Heart left ventricle (tissue), 16 donors: ENCODE data around the gene DIP2C. TPM values are rescaled to one million over a fixed set of nuclear protein-coding genes. Genes with fewer than 3 reads are reported as not detected.

Experiments
- ATAC-seq, 4 donors: fragments of 200-7000 bp; cut with Tn5 transposase; one replicate each; pipeline ENCODE4 v1.9.1; 2020 to 2022; ENCODE audit warnings: moderate library complexity in 4 of 4, mild to moderate bottlenecking in 3 of 4, moderate number of reproducible peaks in 1 of 4
- DNase-seq, 5 donors: peaks; one replicate each; pipeline ENCODE4 v3.0.0-alpha.2; 2020
- H3K27ac ChIP-seq, 12 donors: fragments of 200-600 bp; sonication (generic) in 4 of 12; one replicate each; pipeline versions ENCODE4 v1.5.0 to v1.8.0; 2016 to 2022; ENCODE audit warnings: mild to moderate bottlenecking in 2 of 12
- H3K27me3 ChIP-seq, 9 donors: fragments of 200-600 bp; sonication (generic) in 2 of 9; one replicate each; pipeline versions ENCODE4 v1.5.1 to v1.8.0; 2016 to 2022; ENCODE audit warnings: mild to moderate bottlenecking in 3 of 9
- H3K36me3 ChIP-seq, 9 donors: fragments of 200-600 bp; sonication (generic) in 2 of 9; one replicate each; pipeline versions ENCODE4 v1.5.0 to v1.8.0; 2018 to 2022; ENCODE audit warnings: mild to moderate bottlenecking in 2 of 9
- H3K4me1 ChIP-seq, 12 donors: fragments of 200-600 bp; sonication (generic) in 4 of 12; one replicate each; pipeline versions ENCODE4 v1.5.0 to v1.8.0; 2016 to 2022; ENCODE audit warnings: mild to moderate bottlenecking in 3 of 12
- H3K4me3 ChIP-seq, 12 donors: fragments of 200-600 bp; sonication (generic) in 4 of 12; one replicate each; pipeline versions ENCODE4 v1.5.0 to v1.8.0; 2017 to 2022; ENCODE audit warnings: mild to moderate bottlenecking in 9 of 12, moderate library complexity in 4 of 12
- H3K9me3 ChIP-seq, 12 donors: fragments of 200-600 bp; sonication (generic) in 4 of 12; one replicate each; pipeline versions ENCODE4 v1.5.0 to v1.8.0; 2016 to 2022; ENCODE audit warnings: mild to moderate bottlenecking in 1 of 12
- CTCF ChIP-seq, 12 donors: fragments of 200-600 bp; sonication (generic) in 4 of 12; IDR thresholded peaks; one replicate each; pipeline versions ENCODE4 v1.5.0 to v1.8.0; 2018 to 2022; ENCODE audit warnings: antibody characterized with exemption in 12 of 12, mild to moderate bottlenecking in 5 of 12
- POLR2A ChIP-seq, 2 donors: fragments of 450-650 bp; IDR thresholded peaks; one replicate each; pipeline ENCODE4 v1.6.1; 2017; ENCODE audit warnings: antibody characterized with exemption in 2 of 2, mild to moderate bottlenecking in 2 of 2, moderate library complexity in 2 of 2
- WGBS, 4 donors: extraction: QIAGEN DNeasy Blood & Tissue Kit in 2 of 4; methylation state at CpG; one replicate each; pipeline versions ENCODE4 v1.1.5 to v1.1.7; 2013 to 2018; 5-methylcytosine and 5-hydroxymethylcytosine counted together
- intact Hi-C, 10 donors: fragments of 100-400 bp; cut with DNase I; formaldehyde crosslinking; loops; one replicate each; pipeline versions ENCODE4 v1.11.1 to v1.14.2; 2022
- polyA plus RNA-seq, 2 donors: library from polyadenylated mRNA; stranded (reverse); fragments of 200-250 nt; gene quantifications; one replicate each; pipeline ENCODE4 v1.2.3, GENCODE V29; 2013
- total RNA-seq, 9 donors: library from RNA; depleted of rRNA in 2 of 9; stranded (reverse); fragments of >200 nt in 2 of 9; fragmentation: NEBNext Ultra II Directional in 3 of 9; extraction: Animal tissue kit (Norgen Biotek cat#: 25700) in 3 of 9; gene quantifications; one replicate each; pipeline versions ENCODE4 v1.1.0 to v1.2.4, GENCODE V29; 2016 to 2023
- donor health status: ischemic (EF 13 %, LVEDD 7.1; RV severe dilation, severe dysfunction).
- donor health status: healthy with polysubstance abuse.
- donor health status: DM: no; HTN: yes; CAD: no.
- donor health status: DM: no; HTN: no; CAD: no.
- donor health status: ischemic (EF 25% LVEDD 6.9; RV normal size, moderate dysfunction).
- donor health status: ischemic (EF 25% LVEDD 5.7; RV mildly dilated, moderate dysfunction).
- donor health status: healthy.
- donor health status: DM: yes; HTN: yes; CAD: no.
- donor health status: ischemic (EF 35%, LVEDD 5.7; RV mildly dilated, moderate dysfunction).
- donor health status: nonischemic (EF 11% LVEDD 7.7; RV severe dilation, severe dysfunction).
- donor health status: DM: yes; HTN: yes; CAD: no.
- donor health status: PGD.
- donor health status: ischemic (EF 29% LVEDD 5.4; RV normal size, mild dysfunction).
- donor health status: nonischemic (EF 23%, LVEDD 6.1; RV moderate dilation, normal function).

DIP2C gene
- total and polyA plus RNA-seq, 11 donors: 7.4 to 43.1 (median 28.5) TPM

DNA sequence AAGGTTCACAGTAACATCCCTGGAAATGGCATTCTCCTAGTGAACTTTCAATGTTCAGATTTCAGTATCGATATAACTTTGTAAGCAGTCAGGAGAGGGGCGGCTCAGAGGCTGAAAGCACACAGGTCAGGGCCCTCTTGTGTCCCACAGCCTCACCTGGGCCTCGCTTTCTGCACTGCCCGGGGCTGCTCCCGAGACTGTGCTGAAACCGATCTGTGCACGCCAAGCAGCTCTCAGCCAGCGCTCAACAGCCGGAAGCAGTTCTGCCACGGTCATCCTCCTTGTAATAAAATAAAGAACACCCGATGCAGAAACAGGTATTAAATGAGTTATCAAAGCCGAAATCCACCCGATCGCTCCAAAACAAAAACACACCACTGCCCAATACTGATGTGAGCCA lies 106.0 kb downstream of the DIP2C start:
- no peaks in the 10 kb centered on the region for H3K27me3 ChIP-seq
- TF ChIP-seq POLR2A (IDR thresholded peaks at IDR 0.05): no peak
- TF ChIP-seq CTCF (IDR thresholded peaks at IDR 0.05): no peak
- ATAC-seq (no peak), DNase-seq (no peak)
- WGBS, 4 donors: 94 to 98% (median 97%) methylated on average over 13 to 14 of the region's 14 CpGs
- peaks cover 0 to 29% (median 10%) of the 10 kb centered on the region in 12 donors for H3K4me1 ChIP-seq
- no peaks in the 10 kb centered on the region for H3K36me3 ChIP-seq
- no peak overlapping the region for H3K4me3 ChIP-seq
- H3K27ac ChIP-seq: no peak overlapping the region
- no peaks in the 10 kb centered on the region for H3K9me3 ChIP-seq
- intact Hi-C loops: loop anchor here in 4 of 10 donors (5.0 to 10.0 kb wide), 4 partner anchors 61 to 211 kb away; no protein-coding TSS in a partner anchor

DNA sequence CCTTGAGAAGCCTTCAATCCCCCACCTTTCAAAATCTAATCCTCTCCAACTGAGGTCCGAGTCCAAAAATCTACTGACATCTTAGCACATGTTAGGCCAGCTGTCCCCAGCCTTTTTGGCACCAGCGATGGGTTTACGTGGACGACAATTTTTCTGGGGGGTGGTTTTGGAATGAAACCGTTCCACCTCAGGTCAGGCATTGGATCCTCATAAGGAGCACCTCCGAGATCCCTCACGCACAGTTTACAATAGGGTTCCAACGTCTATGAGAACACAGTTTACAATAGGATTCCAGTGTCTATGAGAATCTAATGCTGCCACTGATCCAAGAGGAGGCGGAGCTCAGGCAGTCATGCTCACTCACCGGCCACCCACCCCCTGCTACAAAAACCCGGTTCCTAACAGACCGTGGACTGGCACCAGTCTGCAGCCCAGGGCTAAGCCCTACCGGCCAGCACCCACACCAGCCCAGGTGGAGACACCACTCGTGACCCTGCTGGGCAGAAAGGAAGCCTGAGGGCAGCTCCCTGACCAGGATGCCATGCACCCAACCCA lies 107.6 kb downstream of the DIP2C start:
- intact Hi-C loops: loop anchor here in 4 of 10 donors (5.0 to 10.0 kb wide), 4 partner anchors 60 to 213 kb away; no protein-coding TSS in a partner anchor
- Histone ChIP-seq H3K4me3 (no peak overlapping the region), H3K36me3 (no peaks in the 10 kb centered on the region), H3K27me3 (no peaks in the 10 kb centered on the region), H3K27ac (peak overlapping the region in 1 of 12 donors; percentile 62), H3K9me3 (no peaks in the 10 kb centered on the region), H3K4me1 (peaks cover 0 to 25% (median 6%) of the 10 kb centered on the region in 12 donors)
- TF ChIP-seq POLR2A (IDR thresholded peaks at IDR 0.05): no peak
- TF ChIP-seq CTCF (IDR thresholded peaks at IDR 0.05): no peak
- no peak for DNase-seq
- ATAC-seq: peak in 1 of 4 donors; percentile 17
- WGBS, 4 donors: 70 to 80% (median 75%) methylated on average over 14 of the region's 14 CpGs

DNA sequence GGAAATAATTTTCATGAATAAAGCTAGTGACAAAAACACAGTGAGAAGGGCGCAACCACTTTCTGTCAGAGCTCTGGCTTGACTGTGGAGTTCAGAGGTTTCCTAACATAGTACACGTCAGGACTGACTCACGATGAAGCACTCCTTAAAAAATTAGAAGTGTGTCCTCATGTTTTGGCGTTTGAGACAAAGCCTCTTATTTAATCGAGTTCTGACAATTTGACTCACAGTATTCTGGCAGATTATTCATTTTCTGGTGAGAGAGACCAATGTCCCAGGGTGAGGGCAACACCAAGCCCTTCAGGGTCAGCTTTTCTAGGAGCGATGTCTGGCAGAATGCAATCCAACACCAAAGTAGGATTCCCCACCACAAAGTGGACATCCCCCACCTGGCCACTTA lies 108.7 kb downstream of the DIP2C start:
- no peak overlapping the region for H3K4me3 ChIP-seq
- H3K27me3 ChIP-seq: no peaks in the 10 kb centered on the region
- intact Hi-C loops: loop anchor here in 4 of 10 donors (5.0 to 10.0 kb wide), 4 partner anchors 58 to 214 kb away; no protein-coding TSS in a partner anchor
- H3K4me1 ChIP-seq: peaks cover 0 to 30% (median 12%) of the 10 kb centered on the region in 12 donors
- peak overlapping the region in 2 of 12 donors; percentile 22 to 62 for H3K27ac ChIP-seq
- H3K9me3 ChIP-seq: no peaks in the 10 kb centered on the region
- H3K36me3 ChIP-seq: no peaks in the 10 kb centered on the region
- WGBS, 4 donors: 52 to 60% (median 56%) methylated on average over 6 of the region's 6 CpGs
- no peak for DNase-seq
- peak in 3 of 4 donors; percentile 64 to 87 (median 75) for ATAC-seq
- no peak for TF ChIP-seq POLR2A (IDR thresholded peaks at IDR 0.05)
- no peak for TF ChIP-seq CTCF (IDR thresholded peaks at IDR 0.05)

- H3K27ac ChIP-seq: no peak overlapping the region
- H3K36me3 ChIP-seq: no peaks in the 10 kb centered on the region
- DNase-seq (peak in 2 of 5 donors; percentile 42 to 60), ATAC-seq (peak in 3 of 4 donors; percentile 42 to 67 (median 50))
- H3K4me1 ChIP-seq: peaks cover 0 to 30% (median 14%) of the 10 kb centered on the region in 12 donors
- no peaks in the 10 kb centered on the region for H3K9me3 ChIP-seq
- intact Hi-C loops: no loop called here
- H3K27me3 ChIP-seq: no peaks in the 10 kb centered on the region
- TF ChIP-seq POLR2A (IDR thresholded peaks at IDR 0.05): no peak
- TF ChIP-seq CTCF (IDR thresholded peaks at IDR 0.05): no peak
- 43 to 52% (median 49%) methylated on average over 10 of the region's 10 CpGs for WGBS, 4 donors
- H3K4me3 ChIP-seq: no peak overlapping the region
These were observed 113.4 kb downstream of the DIP2C start for GRCh38 chr10:576130-576465.
